A549 (cell line): ENCODE measurements around the gene GALNT18.

ENCODE experiments used
- CHD4 ChIP-seq: fragments of 200-600 bp; sonication (generic); IDR thresholded peaks from 2 replicates; pipeline ENCODE4 v1.6.1; 2016; ENCODE audit warnings: antibody characterized with exemption, mild to moderate bottlenecking, borderline replicate concordance
- EHF ChIP-seq: fragments of 250-450 bp; sonication (Bioruptor Pico); IDR thresholded peaks from 2 replicates; pipeline ENCODE4 v1.5.0; 2020; ENCODE audit warnings: mild to moderate bottlenecking
- EP300 ChIP-seq, 2 experiments: fragments of >200 bp; sonication (Bioruptor Twin); formaldehyde crosslinking; IDR thresholded peaks; 2 replicates in 1 of 2; 3 replicates in 1 of 2; pipeline ENCODE4 v1.6.1; 2016 to 2017
- FOSL2 ChIP-seq, 2 experiments: fragments of 450-650 bp in 1 of 2; fragments of >200 bp in 1 of 2; sonication (Bioruptor Twin) in 1 of 2; formaldehyde crosslinking; IDR thresholded peaks; 2 replicates each; pipeline versions ENCODE4 v1.5.0 to v1.6.1; 2016 to 2020; ENCODE audit warnings: mild to moderate bottlenecking in 1 of 2, moderate library complexity in 1 of 2
- KDM1A ChIP-seq: fragments of 200-600 bp; sonication (generic); IDR thresholded peaks from 2 replicates; pipeline ENCODE4 v1.6.1; 2016; ENCODE audit warnings: low read depth, mild to moderate bottlenecking
- MYC ChIP-seq: IDR thresholded peaks from 2 replicates; pipeline ENCODE4 v1.6.1; 2012; ENCODE audit warnings: mild to moderate bottlenecking, inconsistent platforms, low read length, improper control_type of control experiment, borderline replicate concordance
- NPAS2 ChIP-seq: fragments of 250-450 bp; sonication (Bioruptor Pico); IDR thresholded peaks from 2 replicates; pipeline ENCODE4 v1.8.0; 2022; ENCODE audit warnings: mild to moderate bottlenecking, moderate library complexity, borderline replicate concordance
- POLR2A ChIP-seq: IDR thresholded peaks from 2 replicates; pipeline ENCODE4 v1.6.1; 2012; ENCODE audit warnings: mild to moderate bottlenecking, low read length
- RAD21 ChIP-seq, 2 experiments: fragments of >200 bp in 1 of 2; sonication (Bioruptor Twin) in 1 of 2; formaldehyde crosslinking in 1 of 2; IDR thresholded peaks in 1 of 2; conservative IDR thresholded peaks in 1 of 2; 2 replicates in 1 of 2; 3 replicates in 1 of 2; pipeline ENCODE4 v1.6.1; 2012 to 2018; ENCODE audit warnings: inconsistent platforms in 1 of 2
- ZFP36 ChIP-seq: fragments of 450-650 bp; IDR thresholded peaks from 2 replicates; pipeline ENCODE4 v1.6.1; 2014; ENCODE audit warnings: borderline replicate concordance; ENCODE audit not compliant: partially characterized antibody
- TF ChIP-seq, protein P1 (sequence below): fragments of >200 bp; sonication (Bioruptor Twin); formaldehyde crosslinking; IDR thresholded peaks from 3 replicates; pipeline ENCODE4 v1.5.1; 2016
- TF ChIP-seq, protein P2 (sequence below): IDR thresholded peaks from 2 replicates; pipeline ENCODE4 v1.6.1; 2012

DNA sequence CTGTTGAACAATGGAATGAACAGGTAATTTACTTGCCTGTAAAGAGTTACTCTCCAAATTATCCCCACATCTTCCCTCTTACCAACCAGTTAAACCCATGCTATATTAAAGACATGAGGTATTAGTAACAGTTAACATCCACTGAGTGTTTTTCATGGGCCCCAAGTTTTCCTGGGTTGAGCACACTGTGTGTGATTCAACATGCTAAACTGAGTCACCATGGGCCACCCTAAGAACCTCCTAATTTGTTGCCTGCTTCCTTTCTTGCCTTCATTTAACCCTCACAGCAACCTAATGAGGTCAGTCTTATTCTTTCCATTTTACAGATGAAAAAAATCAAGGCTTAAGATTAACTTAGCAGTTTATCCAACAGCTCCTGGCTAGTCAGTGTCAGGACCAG lies 51.0 kb downstream of the GALNT18 start:
- TF ChIP-seq EP300 (IDR thresholded peaks at IDR 0.05) (no peak), NPAS2 (CRISPR knock-in tag) (no peak), RAD21 (conservative IDR thresholded peaks at IDR 0.05 in 1 of 2, IDR thresholded peaks at IDR 0.05 in 1 of 2) (no peak), FOSL2 (IDR thresholded peaks at IDR 0.05) (no peak), FOSL2 (CRISPR knock-in tag; IDR thresholded peaks at IDR 0.05) (no peak), POLR2A (no peak), KDM1A (no peak), ZFP36 (no peak), EHF (no peak), MYC (no peak), CHD4 (no peak)
- TF ChIP-seq, protein P1, sequence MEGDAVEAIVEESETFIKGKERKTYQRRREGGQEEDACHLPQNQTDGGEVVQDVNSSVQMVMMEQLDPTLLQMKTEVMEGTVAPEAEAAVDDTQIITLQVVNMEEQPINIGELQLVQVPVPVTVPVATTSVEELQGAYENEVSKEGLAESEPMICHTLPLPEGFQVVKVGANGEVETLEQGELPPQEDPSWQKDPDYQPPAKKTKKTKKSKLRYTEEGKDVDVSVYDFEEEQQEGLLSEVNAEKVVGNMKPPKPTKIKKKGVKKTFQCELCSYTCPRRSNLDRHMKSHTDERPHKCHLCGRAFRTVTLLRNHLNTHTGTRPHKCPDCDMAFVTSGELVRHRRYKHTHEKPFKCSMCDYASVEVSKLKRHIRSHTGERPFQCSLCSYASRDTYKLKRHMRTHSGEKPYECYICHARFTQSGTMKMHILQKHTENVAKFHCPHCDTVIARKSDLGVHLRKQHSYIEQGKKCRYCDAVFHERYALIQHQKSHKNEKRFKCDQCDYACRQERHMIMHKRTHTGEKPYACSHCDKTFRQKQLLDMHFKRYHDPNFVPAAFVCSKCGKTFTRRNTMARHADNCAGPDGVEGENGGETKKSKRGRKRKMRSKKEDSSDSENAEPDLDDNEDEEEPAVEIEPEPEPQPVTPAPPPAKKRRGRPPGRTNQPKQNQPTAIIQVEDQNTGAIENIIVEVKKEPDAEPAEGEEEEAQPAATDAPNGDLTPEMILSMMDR: no peak
- TF ChIP-seq, protein P2, sequence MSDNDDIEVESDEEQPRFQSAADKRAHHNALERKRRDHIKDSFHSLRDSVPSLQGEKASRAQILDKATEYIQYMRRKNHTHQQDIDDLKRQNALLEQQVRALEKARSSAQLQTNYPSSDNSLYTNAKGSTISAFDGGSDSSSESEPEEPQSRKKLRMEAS: no peak
